Central memory CD8-positive, alpha-beta T cell (primary cell): ENCODE results near the gene INPP5F.
A peak's percentile ranks its signal among the peaks of the same experiment; 100 is the strongest.

Experiments used
- ATAC-seq: fragments of 150-1000 bp; cut with Tn5 transposase; replicated peaks from 2 replicates; pipeline ENCODE4 v1.10.0; 2022; ENCODE audit warnings: mild to moderate bottlenecking, moderate FRiP score, moderate number of reproducible peaks; ENCODE audit not compliant: poor library complexity, severe bottlenecking; ENCODE audit errors: extremely low read depth
- DNase-seq, 2 donors: peaks; one replicate each; pipeline ENCODE4 v3.0.0; 2021; ENCODE audit warnings: low spot score in 2 of 2
- H3K27ac Mint-ChIP-seq: one replicate; pipeline ENCODE4 v1.8.0; 2022; ENCODE audit warnings: low read depth, mild to moderate bottlenecking, moderate library complexity, mixed read lengths
- H3K27me3 Mint-ChIP-seq: one replicate; pipeline ENCODE4 v1.8.0; 2022; ENCODE audit warnings: mixed read lengths
- H3K36me3 Mint-ChIP-seq: one replicate; pipeline ENCODE4 v1.8.0; 2022; ENCODE audit warnings: mild to moderate bottlenecking, moderate library complexity, mixed read lengths; ENCODE audit not compliant: insufficient read depth
- H3K4me1 Mint-ChIP-seq: one replicate; pipeline ENCODE4 v1.8.0; 2022; ENCODE audit warnings: mixed read lengths
- H3K4me3 Mint-ChIP-seq: one replicate; pipeline ENCODE4 v1.8.0; 2022; ENCODE audit warnings: mild to moderate bottlenecking, moderate library complexity, mixed read lengths
- H3K9me3 Mint-ChIP-seq: one replicate; pipeline ENCODE4 v1.8.0; 2022; ENCODE audit warnings: mixed read lengths

INPP5F gene

GRCh38 chr10:119737823-119738222 is 12.0 kb downstream of the INPP5F start:
- no peak overlapping the region for H3K4me3 Mint-ChIP-seq
- H3K27me3 Mint-ChIP-seq, result no peaks in the 10 kb centered on the region
- ATAC-seq (no peak), DNase-seq (no peak)
- peaks cover 25% of the 10 kb centered on the region for H3K4me1 Mint-ChIP-seq
- no peaks in the 10 kb centered on the region for H3K36me3 Mint-ChIP-seq
- H3K27ac Mint-ChIP-seq, result no peak overlapping the region
- H3K9me3 Mint-ChIP-seq, result no peaks in the 10 kb centered on the region

- Mint-ChIP-seq H3K4me1 (peaks cover 22% of the 10 kb centered on the region), H3K4me3 (no peak overlapping the region), H3K9me3 (no peaks in the 10 kb centered on the region), H3K27me3 (no peaks in the 10 kb centered on the region), H3K27ac (no peak overlapping the region), H3K36me3 (peaks cover 2% of the 10 kb centered on the region)
- ATAC-seq, result no peak
- no peak for DNase-seq
These were observed 13.1 kb downstream of the INPP5F start for GRCh38 chr10:119738962-119739361.

- Mint-ChIP-seq H3K27me3 (no peaks in the 10 kb centered on the region), H3K27ac (no peak overlapping the region), H3K4me3 (no peak overlapping the region), H3K4me1 (peaks cover 22% of the 10 kb centered on the region), H3K9me3 (no peaks in the 10 kb centered on the region), H3K36me3 (peaks cover 2% of the 10 kb centered on the region)
- DNase-seq (no peak), ATAC-seq (no peak)
These were observed 14.2 kb downstream of the INPP5F start for GRCh38 chr10:119740096-119740495.

- no peak overlapping the region for H3K4me3 Mint-ChIP-seq
- peaks cover 2% of the 10 kb centered on the region for H3K36me3 Mint-ChIP-seq
- no peak overlapping the region for H3K27ac Mint-ChIP-seq
- H3K27me3 Mint-ChIP-seq, result no peaks in the 10 kb centered on the region
- ATAC-seq, result no peak
- no peak for DNase-seq
- no peaks in the 10 kb centered on the region for H3K9me3 Mint-ChIP-seq
- H3K4me1 Mint-ChIP-seq, result peaks cover 11% of the 10 kb centered on the region
These were observed 17.2 kb downstream of the INPP5F start for GRCh38 chr10:119742947-119743648.

GRCh38 chr10:119747940-119748339 is 22.1 kb downstream of the INPP5F start:
- H3K36me3 Mint-ChIP-seq, result peaks cover 2% of the 10 kb centered on the region
- ATAC-seq (no peak), DNase-seq (no peak)
- H3K27ac Mint-ChIP-seq, result no peak overlapping the region
- H3K4me1 Mint-ChIP-seq, result peaks cover 12% of the 10 kb centered on the region
- no peak overlapping the region for H3K4me3 Mint-ChIP-seq
- no peaks in the 10 kb centered on the region for H3K9me3 Mint-ChIP-seq
- H3K27me3 Mint-ChIP-seq, result no peaks in the 10 kb centered on the region

GRCh38 chr10:119748871-119749270 is 23.0 kb downstream of the INPP5F start:
- Mint-ChIP-seq H3K27me3 (no peaks in the 10 kb centered on the region), H3K27ac (no peak overlapping the region)

GRCh38 chr10:119749455-119749854 is 23.6 kb downstream of the INPP5F start:
- Mint-ChIP-seq H3K4me1 (peaks cover 7% of the 10 kb centered on the region), H3K27me3 (no peaks in the 10 kb centered on the region), H3K36me3 (no peaks in the 10 kb centered on the region), H3K9me3 (no peaks in the 10 kb centered on the region), H3K4me3 (no peak overlapping the region), H3K27ac (no peak overlapping the region)
- DNase-seq (no peak), ATAC-seq (no peak)

More at GRCh38 chr10:119748871-119749270, 23.0 kb downstream of the INPP5F start:
- DNase-seq, result no peak
- Mint-ChIP-seq H3K36me3 (no peaks in the 10 kb centered on the region), H3K4me1 (peaks cover 7% of the 10 kb centered on the region), H3K9me3 (no peaks in the 10 kb centered on the region), H3K4me3 (no peak overlapping the region)
- ATAC-seq, result no peak

GRCh38 chr10:119750391-119751230 is 24.8 kb downstream of the INPP5F start:
- Mint-ChIP-seq H3K4me3 (no peak overlapping the region), H3K4me1 (peaks cover 7% of the 10 kb centered on the region), H3K9me3 (no peaks in the 10 kb centered on the region), H3K27ac (no peak overlapping the region), H3K36me3 (no peaks in the 10 kb centered on the region), H3K27me3 (no peaks in the 10 kb centered on the region)
- ATAC-seq (peak; percentile 71), DNase-seq (peak; percentile 22 to 26)

- Mint-ChIP-seq H3K27me3 (no peaks in the 10 kb centered on the region), H3K4me3 (no peak overlapping the region), H3K9me3 (no peaks in the 10 kb centered on the region), H3K4me1 (peaks cover 7% of the 10 kb centered on the region), H3K36me3 (peaks cover 1% of the 10 kb centered on the region), H3K27ac (no peak overlapping the region)
- no peak for ATAC-seq
- DNase-seq, result no peak
These were observed 27.5 kb downstream of the INPP5F start for GRCh38 chr10:119753309-119753708.

- Mint-ChIP-seq H3K36me3 (peaks cover 1% of the 10 kb centered on the region), H3K4me3 (no peak overlapping the region), H3K4me1 (peaks cover 7% of the 10 kb centered on the region), H3K9me3 (no peaks in the 10 kb centered on the region), H3K27ac (no peak overlapping the region), H3K27me3 (no peaks in the 10 kb centered on the region)
- ATAC-seq, result no peak
- no peak for DNase-seq
These were observed 28.2 kb downstream of the INPP5F start for GRCh38 chr10:119754085-119754484.

- Mint-ChIP-seq H3K27ac (no peak overlapping the region), H3K36me3 (peaks cover 1% of the 10 kb centered on the region), H3K9me3 (no peaks in the 10 kb centered on the region), H3K4me1 (peaks cover 7% of the 10 kb centered on the region), H3K4me3 (no peak overlapping the region), H3K27me3 (no peaks in the 10 kb centered on the region)
- ATAC-seq (no peak), DNase-seq (no peak)
These were observed 29.1 kb downstream of the INPP5F start for GRCh38 chr10:119754936-119755335.

GRCh38 chr10:119755446-119755845 is 29.6 kb downstream of the INPP5F start:
- ATAC-seq (no peak), DNase-seq (no peak)
- Mint-ChIP-seq H3K4me3 (no peak overlapping the region), H3K36me3 (peaks cover 3% of the 10 kb centered on the region), H3K27me3 (no peaks in the 10 kb centered on the region), H3K9me3 (no peaks in the 10 kb centered on the region), H3K4me1 (peaks cover 3% of the 10 kb centered on the region), H3K27ac (no peak overlapping the region)
